Natural killer cell (primary cell): ENCODE results near the gene SLC12A7. TPM values are rescaled to one million over a fixed set of nuclear protein-coding genes. Genes with fewer than 3 reads are reported as not detected.

ENCODE experiments used
- ATAC-seq, 3 donors: fragments of 150-1000 bp in 2 of 3; fragments of 200-7000 bp in 1 of 3; cut with Tn5 transposase; 1 replicate in 1 of 3; 2 replicates in 2 of 3; pipeline ENCODE4 v1.10.0; 2021; ENCODE audit warnings: mild to moderate bottlenecking in 2 of 3, moderate library complexity in 2 of 3
- DNase-seq, 2 donors: peaks; one replicate each; pipeline versions ENCODE4 v3.0.0 to v3.0.0-alpha.2; 2013 to 2021; ENCODE audit warnings: mixed read lengths in 1 of 2
- H3K27ac ChIP-seq: one replicate; pipeline ENCODE4 v1.5.1; 2013; ENCODE audit warnings: mild to moderate bottlenecking, low read length
- H3K27me3 ChIP-seq: one replicate; pipeline ENCODE4 v1.6.1; 2013; ENCODE audit warnings: low read length; ENCODE audit not compliant: control insufficient read depth, insufficient read depth
- H3K36me3 ChIP-seq: one replicate; pipeline ENCODE4 v1.6.1; 2013; ENCODE audit warnings: low read length; ENCODE audit not compliant: control insufficient read depth, insufficient read depth
- H3K4me1 ChIP-seq: one replicate; pipeline ENCODE4 v1.6.1; 2013; ENCODE audit warnings: low read length; ENCODE audit not compliant: control insufficient read depth, insufficient read depth
- H3K4me3 ChIP-seq: one replicate; pipeline ENCODE4 v1.5.1; 2013; ENCODE audit warnings: low read length
- H3K9me3 ChIP-seq: one replicate; pipeline ENCODE4 v1.6.1; 2013; ENCODE audit warnings: low read length; ENCODE audit not compliant: control insufficient read depth, insufficient read depth
- H3K27ac Mint-ChIP-seq, 2 donors: one replicate each; pipeline ENCODE4 v1.8.0; 2022; ENCODE audit warnings: mild to moderate bottlenecking in 2 of 2, mixed read lengths in 2 of 2, moderate library complexity in 1 of 2
- H3K27me3 Mint-ChIP-seq, 2 donors: one replicate each; pipeline ENCODE4 v1.8.0; 2022; ENCODE audit warnings: low read depth in 2 of 2, mixed read lengths in 2 of 2
- H3K36me3 Mint-ChIP-seq: one replicate; pipeline ENCODE4 v1.8.0; 2022; ENCODE audit warnings: mixed read lengths
- H3K4me1 Mint-ChIP-seq, 2 donors: one replicate each; pipeline ENCODE4 v1.8.0; 2022; ENCODE audit warnings: mixed read lengths in 2 of 2
- H3K4me3 Mint-ChIP-seq: one replicate; pipeline ENCODE4 v1.8.0; 2022; ENCODE audit warnings: mild to moderate bottlenecking, moderate library complexity, mixed read lengths
- H3K9me3 Mint-ChIP-seq, 2 donors: one replicate each; pipeline ENCODE4 v1.8.0; 2022; ENCODE audit warnings: mixed read lengths in 2 of 2
- WGBS: methylation state at CpG from one replicate; pipeline ENCODE4 v1.1.7; 2013; ENCODE audit warnings: missing lambda C conversion rate; ENCODE audit not compliant: insufficient coverage; 5-methylcytosine and 5-hydroxymethylcytosine counted together
- intact Hi-C: fragments of 100-400 bp; cut with micrococcal nuclease; formaldehyde crosslinking; loops from one replicate; pipeline ENCODE4 v1.14.2; 2022
- total RNA-seq, 4 donors: library from RNA; stranded (reverse); fragments of 120-200 nt in 1 of 4; gene quantifications; one replicate each; pipeline versions ENCODE4 v1.2.3 to v1.2.4, GENCODE V29; 2013 to 2022
- TF ChIP-seq, protein P1 (sequence below): fragments of 200-600 bp; IDR thresholded peaks from one replicate; pipeline ENCODE4 v1.8.0; 2022; ENCODE audit warnings: antibody characterized with exemption

SLC12A7 gene
- total RNA-seq, 3 donors from 2014 or later (not counting 1 experiment from before 2014, with no cell fraction given) = 53.2 to 92.5 (median 81.3) TPM

DNA sequence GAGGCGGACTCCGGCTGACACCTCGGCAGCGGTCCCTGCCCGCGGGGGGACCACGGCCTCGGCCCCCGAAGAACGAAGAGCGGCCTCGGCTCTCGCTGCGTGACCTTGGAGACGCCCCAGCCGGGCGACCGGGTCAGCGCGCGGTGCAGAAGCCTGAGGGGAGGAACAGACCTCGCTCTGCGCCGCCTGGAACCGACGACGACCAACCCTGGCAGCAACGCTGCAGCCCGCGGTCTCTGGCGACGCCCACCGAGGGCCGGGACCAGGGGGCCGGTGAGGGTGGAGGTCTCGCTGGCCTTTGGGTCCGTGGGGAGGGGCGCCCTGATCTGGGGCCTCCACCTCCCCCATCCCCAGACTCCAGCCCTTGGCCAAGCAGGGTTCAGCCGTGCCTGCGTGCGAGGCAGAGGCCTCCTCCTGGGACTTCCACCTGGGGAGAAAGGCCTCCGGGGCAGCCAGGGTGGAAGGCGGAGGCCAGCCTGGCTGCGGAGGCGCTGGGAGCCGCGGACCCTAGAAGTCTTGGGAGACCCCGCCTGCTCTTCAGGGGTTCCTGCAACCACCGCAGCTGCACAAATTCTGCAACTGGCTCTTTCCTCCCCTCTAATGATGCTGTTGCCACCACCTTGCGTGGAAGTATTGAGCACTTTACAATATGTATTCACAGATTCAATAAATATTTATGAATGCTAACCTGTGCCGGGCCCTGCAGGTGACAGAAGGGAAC, 44.3 kb upstream of the SLC12A7 start:
- Histone ChIP-seq H3K27me3 (peaks cover 7% of the 10 kb centered on the region), H3K4me1 (peaks cover 53% of the 10 kb centered on the region), H3K36me3 (no peaks in the 10 kb centered on the region), H3K4me3 (no peak overlapping the region), H3K9me3 (peaks cover 3% of the 10 kb centered on the region), H3K27ac (no peak overlapping the region)
- intact Hi-C loops = no loop called here
- no peak overlapping the region for H3K4me3 Mint-ChIP-seq
- no peaks in the 10 kb centered on the region for H3K9me3 Mint-ChIP-seq
- TF ChIP-seq, protein P1, sequence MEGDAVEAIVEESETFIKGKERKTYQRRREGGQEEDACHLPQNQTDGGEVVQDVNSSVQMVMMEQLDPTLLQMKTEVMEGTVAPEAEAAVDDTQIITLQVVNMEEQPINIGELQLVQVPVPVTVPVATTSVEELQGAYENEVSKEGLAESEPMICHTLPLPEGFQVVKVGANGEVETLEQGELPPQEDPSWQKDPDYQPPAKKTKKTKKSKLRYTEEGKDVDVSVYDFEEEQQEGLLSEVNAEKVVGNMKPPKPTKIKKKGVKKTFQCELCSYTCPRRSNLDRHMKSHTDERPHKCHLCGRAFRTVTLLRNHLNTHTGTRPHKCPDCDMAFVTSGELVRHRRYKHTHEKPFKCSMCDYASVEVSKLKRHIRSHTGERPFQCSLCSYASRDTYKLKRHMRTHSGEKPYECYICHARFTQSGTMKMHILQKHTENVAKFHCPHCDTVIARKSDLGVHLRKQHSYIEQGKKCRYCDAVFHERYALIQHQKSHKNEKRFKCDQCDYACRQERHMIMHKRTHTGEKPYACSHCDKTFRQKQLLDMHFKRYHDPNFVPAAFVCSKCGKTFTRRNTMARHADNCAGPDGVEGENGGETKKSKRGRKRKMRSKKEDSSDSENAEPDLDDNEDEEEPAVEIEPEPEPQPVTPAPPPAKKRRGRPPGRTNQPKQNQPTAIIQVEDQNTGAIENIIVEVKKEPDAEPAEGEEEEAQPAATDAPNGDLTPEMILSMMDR = no peak
- WGBS = 20% methylated on average over 51 of the region's 51 CpGs
- no peaks in the 10 kb centered on the region for H3K36me3 Mint-ChIP-seq
- no peak overlapping the region for H3K27ac Mint-ChIP-seq
- peak in 2 of 3 donors; percentile 14 to 30 for ATAC-seq
- H3K4me1 Mint-ChIP-seq = peaks cover 27 to 42% of the 10 kb centered on the region in 2 donors
- peaks cover 13 to 20% of the 10 kb centered on the region in 2 donors for H3K27me3 Mint-ChIP-seq
- no peak for DNase-seq

DNA sequence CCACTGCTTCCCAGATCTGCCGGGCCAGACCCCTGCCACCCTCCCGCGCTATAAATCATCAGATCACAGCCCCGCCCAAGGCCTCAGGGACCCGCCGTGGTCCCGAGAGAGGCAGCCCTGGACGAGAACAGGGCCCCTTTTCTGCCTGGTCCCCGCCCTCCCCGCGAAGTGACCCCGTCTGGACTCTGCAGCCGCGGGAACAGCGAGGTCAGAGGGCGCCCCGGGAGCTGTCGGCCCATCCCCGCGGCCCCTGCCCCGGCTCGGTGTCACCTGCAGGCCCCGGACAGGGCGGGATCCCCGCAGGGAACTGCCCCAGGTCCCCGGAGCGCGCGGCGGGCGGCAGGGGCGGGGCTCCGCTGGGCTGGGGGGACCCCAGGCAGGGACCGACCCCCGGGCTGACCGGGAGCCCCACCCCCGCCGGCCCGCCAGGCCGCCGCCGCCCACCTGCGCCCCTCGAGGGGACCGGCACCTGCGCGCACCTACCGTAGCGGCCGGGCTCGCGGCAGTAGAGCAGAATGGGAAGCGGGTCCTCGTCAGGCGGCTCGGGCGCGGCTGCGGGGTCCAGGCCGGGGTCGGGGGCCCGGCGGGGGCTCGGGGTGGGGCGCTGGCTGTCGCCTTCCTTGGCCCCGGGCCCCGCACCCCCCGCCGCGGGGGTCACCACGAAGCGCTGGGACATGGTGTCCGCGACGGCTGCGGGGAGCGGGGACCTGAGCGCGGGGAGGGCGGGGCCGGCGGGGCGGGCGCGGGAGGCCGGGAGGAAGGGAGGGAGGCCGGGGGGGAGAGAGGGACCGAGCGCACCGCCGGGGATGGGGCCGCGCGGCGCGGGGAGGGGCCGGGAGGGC, 43.5 kb upstream of the SLC12A7 start:
- Mint-ChIP-seq H3K9me3 (no peaks in the 10 kb centered on the region), H3K27ac (no peak overlapping the region), H3K4me3 (peak overlapping the region; percentile 40), H3K27me3 (peaks cover 13 to 20% of the 10 kb centered on the region in 2 donors), H3K36me3 (no peaks in the 10 kb centered on the region), H3K4me1 (peaks cover 31 to 46% of the 10 kb centered on the region in 2 donors)
- Histone ChIP-seq H3K4me1 (peaks cover 59% of the 10 kb centered on the region), H3K27me3 (peaks cover 7% of the 10 kb centered on the region), H3K4me3 (peak overlapping the region; percentile 17), H3K36me3 (no peaks in the 10 kb centered on the region), H3K9me3 (peaks cover 3% of the 10 kb centered on the region), H3K27ac (no peak overlapping the region)
- WGBS = 3% methylated on average over 98 of the region's 98 CpGs
- TF ChIP-seq, protein P1 = no peak
- DNase-seq (no peak), ATAC-seq (peak in 2 of 3 donors; percentile 7 to 22)
- intact Hi-C loops = no loop called here

DNA sequence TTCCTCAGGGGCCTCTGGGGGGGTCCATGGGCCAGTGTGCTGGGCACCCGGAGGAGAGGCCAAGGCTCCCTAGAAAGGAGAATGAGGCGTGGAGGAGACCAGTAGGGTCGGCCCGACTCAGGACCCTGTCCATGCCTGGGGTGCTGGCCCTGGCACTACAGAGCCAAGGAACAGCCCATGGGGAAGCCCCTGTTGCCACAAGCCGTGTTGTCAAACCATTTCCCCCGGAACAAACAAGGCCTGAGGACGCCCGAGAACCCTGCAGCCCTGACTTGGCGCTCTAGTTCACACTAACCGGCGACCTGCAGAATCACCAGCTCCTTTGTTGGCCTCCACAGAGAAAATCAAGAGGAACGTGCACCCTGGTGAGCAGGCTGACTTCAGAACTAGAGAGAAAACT, 41.6 kb upstream of the SLC12A7 start:
- 38% methylated on average over 12 of the region's 12 CpGs for WGBS
- Mint-ChIP-seq H3K27ac (peak overlapping the region; percentile 3 to 25), H3K4me1 (peaks cover 31 to 46% of the 10 kb centered on the region in 2 donors), H3K9me3 (no peaks in the 10 kb centered on the region), H3K4me3 (peak overlapping the region; percentile 58), H3K36me3 (no peaks in the 10 kb centered on the region), H3K27me3 (peaks cover 1 to 17% of the 10 kb centered on the region in 2 donors)
- peak overlapping the region; percentile 73 for H3K27ac ChIP-seq
- H3K9me3 ChIP-seq = peaks cover 3% of the 10 kb centered on the region
- peaks cover 5% of the 10 kb centered on the region for H3K27me3 ChIP-seq
- peak in 1 of 2 donors; percentile 35 for DNase-seq
- TF ChIP-seq, protein P1 = no peak
- intact Hi-C loops = loop anchor here (5.0 kb wide), 1 partner anchor 46 kb away; no protein-coding TSS in a partner anchor
- H3K4me3 ChIP-seq = no peak overlapping the region
- no peaks in the 10 kb centered on the region for H3K36me3 ChIP-seq
- peaks cover 59% of the 10 kb centered on the region for H3K4me1 ChIP-seq
- peak; percentile 63 to 73 (median 68) for ATAC-seq
